Right cardiac atrium (tissue), 5 donors: ENCODE data around the gene KAZN. TPM values are rescaled to one million over a fixed set of nuclear protein-coding genes. Genes with fewer than 3 reads are reported as not detected.
A peak's percentile ranks its signal among the peaks of the same experiment; 100 is the strongest.

ENCODE experiments used
- ATAC-seq, 2 donors: fragments of 200-7000 bp; cut with Tn5 transposase; one replicate each; pipeline versions ENCODE4 v1.8.0 to v1.9.1; 2020; ENCODE audit warnings: moderate library complexity in 2 of 2, mild to moderate bottlenecking in 1 of 2
- DNase-seq, 3 donors: peaks; one replicate each; pipeline ENCODE4 v3.0.0-alpha.2; 2020
- H3K27ac ChIP-seq: one replicate; pipeline ENCODE4 v1.5.1; 2013; ENCODE audit warnings: mild to moderate bottlenecking, low read length, control low read depth, moderate library complexity
- H3K27me3 ChIP-seq: one replicate; pipeline ENCODE4 v1.6.1; 2013; ENCODE audit not compliant: control insufficient read depth, insufficient read depth
- H3K4me1 ChIP-seq: one replicate; pipeline ENCODE4 v1.6.1; 2013; ENCODE audit warnings: low read length; ENCODE audit not compliant: control insufficient read depth, insufficient read depth
- H3K4me3 ChIP-seq: one replicate; pipeline ENCODE4 v1.5.1; 2013; ENCODE audit warnings: low read length, control low read depth
- H3K9me3 ChIP-seq: one replicate; pipeline ENCODE4 v1.6.1; 2013; ENCODE audit warnings: low read length; ENCODE audit not compliant: control insufficient read depth
- WGBS: extraction: QIAGEN DNeasy Blood & Tissue Kit; methylation state at CpG from one replicate; pipeline ENCODE4 v1.1.7; 2013; 5-methylcytosine and 5-hydroxymethylcytosine counted together
- intact Hi-C, 4 donors: fragments of 100-400 bp; cut with DNase I; formaldehyde crosslinking; loops; one replicate each; pipeline versions ENCODE4 v1.11.0 to v1.14.0; 2022 to 2023
- polyA plus RNA-seq: library from polyadenylated mRNA; stranded (reverse); fragments of 200-250 nt; gene quantifications from one replicate; pipeline ENCODE4 v1.2.3, GENCODE V29; 2013
- total RNA-seq, 4 donors: library from RNA; stranded (reverse); fragmentation: NEBNext Ultra II Directional; extraction: Animal tissue kit (Norgen Biotek cat#: 25700); gene quantifications; one replicate each; pipeline ENCODE4 v1.2.1, GENCODE V29; 2021
- donor health status: healthy with polysubstance abuse.
- donor health status: DM: no; HTN: yes; CAD: no.
- donor health status: DM: no; HTN: no; CAD: no.
- donor health status: DM: no; HTN: yes; CAD: no; lungs with severe emphysema.
- donor health status: DM: yes; HTN: yes; CAD: no.

KAZN gene
- total and polyA plus RNA-seq, 5 donors = 3.7 to 14.9 (median 12.7) TPM

GRCh38 chr1:14733048-14733778, 134.7 kb downstream of the KAZN start:
- Histone ChIP-seq H3K27ac (no peak overlapping the region), H3K4me3 (no peak overlapping the region), H3K4me1 (no peaks in the 10 kb centered on the region), H3K9me3 (no peaks in the 10 kb centered on the region), H3K27me3 (no peaks in the 10 kb centered on the region)
- 44% methylated on average over 21 of the region's 21 CpGs for WGBS
- intact Hi-C loops = loop anchor here in 2 of 4 donors (5.0 kb wide), 2 partner anchors 621 to 626 kb away; no protein-coding TSS in a partner anchor
- DNase-seq (no peak), ATAC-seq (no peak)

DNA sequence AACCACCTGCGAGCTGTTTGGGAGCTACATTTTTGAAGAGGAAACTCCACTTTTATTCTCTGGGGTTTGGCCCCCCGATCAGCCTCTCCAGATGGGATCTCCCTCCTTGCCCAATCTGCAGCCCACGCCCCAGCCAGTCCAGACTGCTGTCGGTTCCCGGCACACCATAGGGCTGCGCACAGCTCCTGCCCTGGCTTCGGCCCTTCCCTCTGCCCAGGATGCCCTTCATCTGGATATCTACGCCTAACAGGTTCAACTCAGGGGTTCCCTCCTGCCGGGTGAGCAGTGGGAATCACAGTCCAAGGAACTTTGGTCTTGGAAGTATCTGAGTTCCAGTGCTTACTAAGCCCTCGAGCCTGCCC, 135.3 kb downstream of the KAZN start:
- DNase-seq (no peak), ATAC-seq (no peak)
- intact Hi-C loops = loop anchor here in 2 of 4 donors (5.0 kb wide), 2 partner anchors 621 to 626 kb away; no protein-coding TSS in a partner anchor
- 73% methylated on average over 10 of the region's 10 CpGs for WGBS
- Histone ChIP-seq H3K4me3 (no peak overlapping the region), H3K9me3 (no peaks in the 10 kb centered on the region), H3K4me1 (no peaks in the 10 kb centered on the region), H3K27me3 (no peaks in the 10 kb centered on the region), H3K27ac (no peak overlapping the region)

DNA sequence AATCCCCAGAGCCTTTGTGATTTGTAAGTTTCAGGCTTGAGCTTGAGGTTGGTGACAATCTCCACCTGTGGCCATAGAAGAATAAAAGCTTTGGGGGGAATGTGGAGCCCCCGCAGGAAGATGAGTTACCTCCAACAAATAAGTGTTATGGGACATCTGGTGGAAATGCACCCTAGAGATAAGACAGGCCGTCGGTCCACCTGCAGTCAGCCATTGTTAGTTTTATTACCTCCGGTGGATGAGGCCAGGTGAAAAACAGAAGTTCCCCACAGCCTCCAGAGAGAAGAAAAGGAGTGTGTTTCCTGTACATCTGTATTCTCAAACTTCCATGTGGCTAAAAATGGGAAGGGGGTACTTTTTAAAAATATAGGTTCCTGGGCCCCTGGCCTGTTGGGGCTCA, 137.4 kb downstream of the KAZN start:
- H3K4me1 ChIP-seq = no peaks in the 10 kb centered on the region
- H3K4me3 ChIP-seq = no peak overlapping the region
- DNase-seq (no peak), ATAC-seq (no peak)
- H3K9me3 ChIP-seq = no peaks in the 10 kb centered on the region
- intact Hi-C loops = no loop called here
- no peak overlapping the region for H3K27ac ChIP-seq
- WGBS = 55% methylated on average over 4 of the region's 4 CpGs
- H3K27me3 ChIP-seq = no peaks in the 10 kb centered on the region

DNA sequence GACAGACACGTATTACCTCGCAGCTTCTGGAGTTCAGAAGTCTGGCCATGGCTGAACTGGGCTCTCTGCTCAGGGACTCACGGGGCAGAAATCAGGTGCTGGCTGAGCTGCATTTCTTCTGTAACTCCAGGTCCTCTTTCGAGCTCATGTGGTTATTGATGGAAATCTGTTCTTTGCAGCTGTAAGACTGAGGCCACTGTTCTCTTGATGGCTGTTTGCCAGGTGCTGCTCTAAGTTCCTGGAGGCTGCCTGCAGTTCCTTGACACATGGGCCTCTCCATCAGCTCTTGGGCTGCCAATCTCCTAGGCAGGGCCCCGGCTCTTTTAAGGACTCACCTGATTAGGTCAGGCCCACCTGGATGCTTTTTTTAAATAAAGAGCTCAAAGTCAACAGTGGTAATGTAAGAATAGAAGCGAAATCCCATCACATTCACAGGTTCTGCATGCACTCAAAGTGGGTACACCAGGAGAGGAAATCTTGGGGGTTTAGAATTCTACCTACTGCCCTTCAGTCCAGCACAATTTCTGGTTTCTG, 139.1 kb downstream of the KAZN start:
- WGBS = 71% methylated on average over 6 of the region's 6 CpGs
- ATAC-seq = no peak
- no peaks in the 10 kb centered on the region for H3K27me3 ChIP-seq
- no peak overlapping the region for H3K27ac ChIP-seq
- H3K9me3 ChIP-seq = no peaks in the 10 kb centered on the region
- H3K4me3 ChIP-seq = no peak overlapping the region
- intact Hi-C loops = no loop called here
- DNase-seq = no peak
- no peaks in the 10 kb centered on the region for H3K4me1 ChIP-seq

DNA sequence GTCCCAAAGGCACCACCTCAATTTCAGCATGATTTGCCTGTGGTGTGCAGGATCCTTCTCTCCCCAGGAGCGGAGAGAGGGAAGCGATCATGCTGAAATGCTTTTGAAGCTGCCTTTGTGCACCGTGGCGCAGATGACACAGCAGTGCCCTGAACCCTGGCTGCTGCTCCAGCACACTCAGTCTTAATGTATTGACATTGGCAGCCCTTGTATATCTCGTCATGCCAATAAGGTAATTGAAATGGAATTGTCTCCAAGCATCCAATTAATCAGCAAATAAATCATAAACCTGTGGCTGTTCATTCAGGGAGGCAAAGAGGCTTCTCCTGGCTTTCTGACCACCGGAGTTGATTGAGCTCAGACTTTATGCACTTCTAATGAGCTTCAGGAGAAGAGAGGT, 139.8 kb downstream of the KAZN start:
- intact Hi-C loops = no loop called here
- H3K4me1 ChIP-seq = no peaks in the 10 kb centered on the region
- no peak overlapping the region for H3K4me3 ChIP-seq
- no peak for ATAC-seq
- H3K9me3 ChIP-seq = no peaks in the 10 kb centered on the region
- DNase-seq = no peak
- H3K27ac ChIP-seq = no peak overlapping the region
- no peaks in the 10 kb centered on the region for H3K27me3 ChIP-seq
- WGBS = 86% methylated on average over 6 of the region's 6 CpGs

- H3K9me3 ChIP-seq = no peaks in the 10 kb centered on the region
- ATAC-seq (no peak), DNase-seq (no peak)
- H3K4me3 ChIP-seq = no peak overlapping the region
- no peaks in the 10 kb centered on the region for H3K4me1 ChIP-seq
- WGBS = 75% methylated on average over 8 of the region's 8 CpGs
- H3K27me3 ChIP-seq = no peaks in the 10 kb centered on the region
- no peak overlapping the region for H3K27ac ChIP-seq
- intact Hi-C loops = no loop called here
Observed at GRCh38 chr1:14738647-14739046, 140.2 kb downstream of the KAZN start.

DNA sequence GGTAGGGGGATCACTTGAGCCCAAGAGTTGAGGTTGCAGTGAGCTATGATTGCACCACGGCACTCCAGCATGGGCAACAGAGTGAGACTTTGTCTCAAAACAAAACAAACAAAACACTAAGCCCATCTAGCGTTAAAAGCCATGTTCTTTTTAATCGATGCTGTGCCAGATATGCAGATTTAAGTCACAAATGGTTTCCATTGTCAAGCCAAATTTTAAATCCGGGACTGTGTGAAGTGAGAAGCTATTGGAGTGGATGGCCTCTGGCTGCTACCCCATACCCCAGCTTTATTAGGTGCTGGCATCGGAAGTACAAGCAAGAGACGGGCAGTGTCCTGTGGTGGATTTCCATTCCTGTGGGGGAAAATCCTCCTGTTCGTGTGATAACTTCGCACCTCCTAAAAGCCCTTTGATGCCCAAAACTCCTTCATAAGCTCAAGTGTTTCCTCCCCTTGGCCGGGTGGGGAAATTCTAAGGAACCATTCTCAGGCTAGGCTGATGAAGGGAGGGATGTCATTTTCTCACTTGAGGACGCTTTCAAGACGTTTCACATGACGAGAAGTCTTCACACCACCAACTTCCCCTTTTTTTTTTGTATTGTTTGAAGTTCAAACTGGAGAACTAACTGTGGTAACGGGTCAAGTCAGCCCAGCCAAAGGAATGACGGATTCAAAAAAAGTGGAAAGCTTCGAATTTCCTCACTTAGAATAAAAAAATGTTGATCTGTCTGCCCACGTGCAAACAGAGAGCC, 140.8 kb downstream of the KAZN start:
- intact Hi-C loops = no loop called here
- H3K9me3 ChIP-seq = no peaks in the 10 kb centered on the region
- no peaks in the 10 kb centered on the region for H3K4me1 ChIP-seq
- H3K27ac ChIP-seq = no peak overlapping the region
- no peak for ATAC-seq
- H3K27me3 ChIP-seq = no peaks in the 10 kb centered on the region
- H3K4me3 ChIP-seq = no peak overlapping the region
- WGBS = 61% methylated on average over 16 of the region's 16 CpGs
- DNase-seq = no peak

DNA sequence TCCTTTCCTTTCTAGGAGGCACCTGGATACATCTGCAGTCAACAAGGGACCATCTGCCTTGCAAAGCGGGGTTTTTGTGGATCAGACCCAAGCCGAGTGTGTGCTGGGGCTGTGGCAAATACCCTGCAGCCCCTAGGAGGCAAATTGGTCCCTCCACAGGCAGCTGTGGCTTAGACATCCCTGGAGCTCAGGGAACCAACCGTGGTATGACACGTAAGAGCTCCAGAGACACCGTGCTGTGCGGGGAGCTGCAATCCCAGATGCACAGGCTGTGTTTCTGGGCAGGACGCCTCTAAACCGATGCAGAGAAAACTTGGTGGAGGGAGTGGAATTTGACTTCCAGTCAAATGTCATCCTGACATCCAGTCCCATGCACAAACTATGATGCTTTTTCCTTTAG, 141.5 kb downstream of the KAZN start:
- no peaks in the 10 kb centered on the region for H3K27me3 ChIP-seq
- 53% methylated on average over 8 of the region's 8 CpGs for WGBS
- H3K9me3 ChIP-seq = no peaks in the 10 kb centered on the region
- H3K4me1 ChIP-seq = no peaks in the 10 kb centered on the region
- intact Hi-C loops = no loop called here
- DNase-seq = no peak
- H3K27ac ChIP-seq = no peak overlapping the region
- no peak for ATAC-seq
- no peak overlapping the region for H3K4me3 ChIP-seq

- DNase-seq = no peak
- H3K4me3 ChIP-seq = no peak overlapping the region
- H3K27me3 ChIP-seq = no peaks in the 10 kb centered on the region
- no peak for ATAC-seq
- 79% methylated on average over 5 of the region's 5 CpGs for WGBS
- H3K27ac ChIP-seq = no peak overlapping the region
- H3K9me3 ChIP-seq = no peaks in the 10 kb centered on the region
- no peaks in the 10 kb centered on the region for H3K4me1 ChIP-seq
- intact Hi-C loops = no loop called here
Observed at GRCh38 chr1:14741082-14741481, 142.6 kb downstream of the KAZN start.

- no peak for DNase-seq
- intact Hi-C loops = no loop called here
- ATAC-seq = no peak
- H3K9me3 ChIP-seq = no peaks in the 10 kb centered on the region
- H3K27ac ChIP-seq = no peak overlapping the region
- H3K4me1 ChIP-seq = no peaks in the 10 kb centered on the region
- H3K27me3 ChIP-seq = no peaks in the 10 kb centered on the region
- H3K4me3 ChIP-seq = no peak overlapping the region
- 53% methylated on average over 2 of the region's 2 CpGs for WGBS
Observed at GRCh38 chr1:14741532-14741931, 143.0 kb downstream of the KAZN start.

GRCh38 chr1:14742181-14742980, 143.9 kb downstream of the KAZN start:
- no peak overlapping the region for H3K27ac ChIP-seq
- ATAC-seq (peak in 1 of 2 donors; percentile 59), DNase-seq (no peak)
- no peaks in the 10 kb centered on the region for H3K9me3 ChIP-seq
- no peaks in the 10 kb centered on the region for H3K27me3 ChIP-seq
- no peaks in the 10 kb centered on the region for H3K4me1 ChIP-seq
- H3K4me3 ChIP-seq = no peak overlapping the region
- intact Hi-C loops = no loop called here
- 67% methylated on average over 9 of the region's 9 CpGs for WGBS
